Stomach (tissue), 4 donors: Measurements from ENCODE around the gene AKAP13.

ENCODE experiments used
- CTCF ChIP-seq, 7 experiments: fragments of 450-650 bp in 4 of 7; fragments of 200-600 bp in 3 of 7; sonication (generic) in 3 of 7; IDR thresholded peaks; one replicate each; pipeline ENCODE4 v1.5.1; 2016 to 2019; ENCODE audit warnings: antibody characterized with exemption in 7 of 7, control low read depth in 2 of 7, mild to moderate bottlenecking in 1 of 7
- POLR2A ChIP-seq, 4 donors: fragments of 450-650 bp; IDR thresholded peaks; one replicate each; pipeline ENCODE4 v1.6.1; 2016; ENCODE audit warnings: antibody characterized with exemption in 4 of 4, control low read depth in 2 of 4, mild to moderate bottlenecking in 1 of 4, moderate library complexity in 1 of 4
- POLR2AphosphoS5 ChIP-seq, 3 donors: sonication (generic); formaldehyde crosslinking; IDR thresholded peaks; one replicate each; pipeline ENCODE4 v1.6.1; 2016; ENCODE audit warnings: antibody characterized with exemption in 3 of 3

GRCh38 chr15:85755942-85756341 is 375.5 kb downstream of the AKAP13 start:
- TF ChIP-seq POLR2A (IDR thresholded peaks at IDR 0.05), result no peak
- no peak for TF ChIP-seq POLR2AphosphoS5 (IDR thresholded peaks at IDR 0.05)
- no peak for TF ChIP-seq CTCF (IDR thresholded peaks at IDR 0.05)
